Measurements from ENCODE around the gene POSTN.
A peak's percentile ranks its signal among the peaks of the same experiment; 100 is the strongest.

POSTN gene

DNA sequence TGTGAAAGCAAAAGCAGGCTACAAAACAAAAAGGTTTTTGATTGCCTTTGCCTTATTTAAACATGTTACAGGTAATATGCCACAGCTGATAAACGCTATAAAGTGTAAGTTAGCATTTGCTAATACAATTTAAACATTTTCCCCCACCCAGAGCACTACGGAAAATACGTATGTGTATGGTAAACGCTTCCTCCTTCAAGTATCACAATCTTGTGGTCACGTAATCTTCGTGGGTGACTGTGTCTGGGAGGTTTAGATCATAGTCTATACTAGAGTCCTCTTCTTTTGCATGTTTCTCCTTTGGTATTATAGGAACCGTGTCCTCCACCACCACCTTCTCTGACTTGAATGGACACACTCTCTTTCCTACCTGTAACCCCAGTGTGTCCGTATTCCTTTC, 38.1 kb upstream of the POSTN start:
- TF ChIP-seq CTCF (IDR thresholded peaks at IDR 0.05; ENCODE audit: low read depth, low read length), result no peak
- no peak for DNase-seq (ENCODE audit: low read depth, low spot score)
- in situ Hi-C loops (cut with HindIII; ENCODE audit: low sequenced_read_pairs), result no loop called here
- H3K4me3 ChIP-seq (ENCODE audit: low read depth, low read length), result no peak overlapping the region

- no peak for TF ChIP-seq CTCF (IDR thresholded peaks at IDR 0.05; ENCODE audit: low read depth, low read length)
- no peak for DNase-seq (ENCODE audit: low read depth, low spot score)
- in situ Hi-C loops (cut with HindIII; ENCODE audit: low sequenced_read_pairs), result no loop called here
- no peak overlapping the region for H3K4me3 ChIP-seq (ENCODE audit: low read depth, low read length)
Observed at GRCh38 chr13:37632294-37632693, 33.7 kb upstream of the POSTN start.

DNA sequence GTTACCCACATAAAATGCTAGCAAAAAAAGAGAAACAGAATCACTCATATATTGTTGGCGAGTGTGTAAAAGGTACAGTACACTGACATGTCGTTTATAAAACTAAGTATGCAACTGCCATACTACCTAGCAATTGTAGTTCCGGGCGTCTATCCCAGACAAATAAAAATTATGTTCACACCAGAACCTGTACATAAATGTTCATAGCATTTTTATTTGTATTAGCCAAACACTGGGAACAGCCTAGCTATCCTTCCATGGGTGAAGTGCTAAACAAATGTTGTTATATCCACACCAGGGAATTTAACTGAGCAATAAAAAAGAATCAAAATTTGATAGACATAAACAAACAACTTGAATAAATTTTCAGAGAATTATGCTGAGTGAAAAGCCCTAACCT, 28.9 kb upstream of the POSTN start:
- in situ Hi-C loops (cut with HindIII; ENCODE audit: low sequenced_read_pairs), result no loop called here
- DNase-seq (ENCODE audit: low read depth, low spot score), result no peak
- no peak overlapping the region for H3K4me3 ChIP-seq (ENCODE audit: low read depth, low read length)
- no peak for TF ChIP-seq CTCF (IDR thresholded peaks at IDR 0.05; ENCODE audit: low read depth, low read length)

DNA sequence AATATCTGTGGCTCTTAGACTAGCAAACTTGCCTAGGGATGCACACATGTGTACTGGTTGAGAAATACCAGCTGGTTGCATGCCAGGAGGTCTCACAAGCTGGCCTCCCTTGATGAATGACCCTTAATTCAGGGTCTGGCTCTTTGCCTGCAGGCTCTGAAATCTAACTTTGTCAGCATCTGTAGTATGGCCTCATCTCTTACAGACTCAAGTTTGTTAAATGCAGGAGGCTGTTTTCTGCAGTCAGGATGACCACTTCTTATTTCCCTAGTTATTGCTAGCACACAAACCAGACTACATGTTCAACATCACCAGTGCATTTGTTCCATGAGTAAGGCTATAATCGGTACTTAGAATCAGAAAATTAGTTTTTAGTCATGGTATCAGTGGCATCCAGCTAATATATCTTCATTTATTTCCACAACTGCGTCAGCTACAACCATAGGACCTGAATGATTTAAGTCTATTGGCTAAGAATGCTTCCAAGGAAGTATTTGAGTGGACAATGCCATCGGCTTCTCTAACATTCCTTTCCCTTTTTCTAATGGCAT, 23.3 kb upstream of the POSTN start:
- DNase-seq (ENCODE audit: low read depth, low spot score), result peak; percentile 59
- in situ Hi-C loops (cut with HindIII; ENCODE audit: low sequenced_read_pairs), result no loop called here
- H3K4me3 ChIP-seq (ENCODE audit: low read depth, low read length), result no peak overlapping the region
- no peak for TF ChIP-seq CTCF (IDR thresholded peaks at IDR 0.05; ENCODE audit: low read depth, low read length)

DNA sequence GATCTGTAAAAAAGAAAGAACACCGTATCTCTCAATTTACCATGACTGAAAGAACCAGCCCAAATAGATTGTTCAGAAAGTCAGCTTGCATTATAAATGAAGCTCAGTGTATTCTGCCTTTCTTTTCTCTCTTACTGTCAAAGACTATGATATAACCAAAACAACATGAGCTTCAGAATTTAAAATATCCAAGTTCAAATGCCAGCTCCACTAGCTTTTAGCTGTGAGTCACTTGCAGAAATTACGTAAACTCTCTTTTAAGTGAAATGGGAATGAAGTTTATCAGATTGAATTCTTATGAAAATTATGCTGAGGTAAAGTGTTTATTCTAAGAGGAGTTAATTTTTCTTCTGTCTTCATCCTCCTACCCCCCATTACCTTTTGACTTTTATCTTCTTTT, 20.0 kb upstream of the POSTN start:
- peak; percentile 81 for DNase-seq (ENCODE audit: low read depth, low spot score)
- in situ Hi-C loops (cut with HindIII; ENCODE audit: low sequenced_read_pairs), result no loop called here
- H3K4me3 ChIP-seq (ENCODE audit: low read depth, low read length), result no peak overlapping the region
- TF ChIP-seq CTCF (IDR thresholded peaks at IDR 0.05; ENCODE audit: low read depth, low read length), result no peak

DNA sequence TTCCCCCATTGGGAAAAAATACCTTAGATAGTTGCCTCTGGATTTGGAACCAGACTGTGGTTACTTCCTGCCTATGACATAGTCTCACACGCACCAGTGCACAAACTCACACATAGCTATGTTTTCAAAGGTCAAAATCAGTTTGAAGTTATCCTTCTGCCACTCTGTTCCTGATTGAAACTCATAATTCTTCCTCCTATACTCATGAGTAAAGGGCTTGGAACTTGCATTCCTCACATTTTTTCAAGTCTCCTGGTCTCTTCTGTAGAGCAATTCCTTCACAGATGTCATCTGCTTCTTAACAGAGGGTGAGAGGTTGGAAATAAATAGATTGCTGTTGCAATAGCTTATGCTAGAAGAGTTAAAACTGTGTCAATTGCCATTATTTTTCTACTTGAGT, 18.6 kb upstream of the POSTN start:
- in situ Hi-C loops (cut with HindIII; ENCODE audit: low sequenced_read_pairs), result no loop called here
- no peak overlapping the region for H3K4me3 ChIP-seq (ENCODE audit: low read depth, low read length)
- TF ChIP-seq CTCF (IDR thresholded peaks at IDR 0.05; ENCODE audit: low read depth, low read length), result no peak
- peak; percentile 76 for DNase-seq (ENCODE audit: low read depth, low spot score)

- no peak overlapping the region for H3K4me3 ChIP-seq (ENCODE audit: low read depth, low read length)
- no peak for TF ChIP-seq CTCF (IDR thresholded peaks at IDR 0.05; ENCODE audit: low read depth, low read length)
- in situ Hi-C loops (cut with HindIII; ENCODE audit: low sequenced_read_pairs), result no loop called here
- DNase-seq (ENCODE audit: low read depth, low spot score), result peak; percentile 18
Observed at GRCh38 chr13:37616131-37616530, 17.6 kb upstream of the POSTN start.

Measured in astrocyte of the spinal cord (primary cell).